Liver (tissue), 9 donors: ENCODE data around the gene NFATC2. TPM values are rescaled to one million over a fixed set of nuclear protein-coding genes. Genes with fewer than 3 reads are reported as not detected.

Experiments
- DNase-seq: peaks from one replicate; pipeline ENCODE4 v3.0.0-alpha.2; 2017; ENCODE audit warnings: low spot score
- H3K27ac ChIP-seq, 2 donors: one replicate each; pipeline ENCODE4 v1.7.0; 2013; ENCODE audit warnings: inconsistent platforms in 2 of 2, low read length in 2 of 2, control low read depth in 1 of 2, low read depth in 1 of 2, mild to moderate bottlenecking in 1 of 2
- H3K27me3 ChIP-seq, 4 donors: one replicate each; pipeline versions ENCODE4 v1.6.1 to v1.7.0; 2013; ENCODE audit warnings: low read length in 3 of 4, inconsistent platforms in 1 of 4, mild to moderate bottlenecking in 1 of 4, moderate library complexity in 1 of 4; ENCODE audit not compliant: control insufficient read depth in 4 of 4, insufficient read depth in 4 of 4
- H3K36me3 ChIP-seq, 4 donors: one replicate each; pipeline versions ENCODE4 v1.6.1 to v1.7.0; 2013; ENCODE audit warnings: low read length in 3 of 4, mild to moderate bottlenecking in 3 of 4, low read depth in 1 of 4, moderate library complexity in 1 of 4; ENCODE audit not compliant: control insufficient read depth in 4 of 4, insufficient read depth in 3 of 4
- H3K4me1 ChIP-seq, 4 donors: one replicate each; pipeline versions ENCODE4 v1.6.1 to v1.7.0; 2013; ENCODE audit warnings: low read length in 3 of 4, mild to moderate bottlenecking in 3 of 4, moderate library complexity in 1 of 4; ENCODE audit not compliant: control insufficient read depth in 4 of 4, insufficient read depth in 4 of 4
- H3K4me3 ChIP-seq, 3 donors: one replicate each; pipeline versions ENCODE4 v1.6.1 to v1.7.0; 2013; ENCODE audit warnings: low read length in 3 of 3, control low read depth in 1 of 3, low read depth in 1 of 3, mild to moderate bottlenecking in 1 of 3
- H3K9ac ChIP-seq, 2 donors: one replicate each; pipeline ENCODE4 v1.7.0; 2013; ENCODE audit warnings: low read length in 2 of 2, mild to moderate bottlenecking in 2 of 2, moderate library complexity in 2 of 2, control low read depth in 1 of 2, low read depth in 1 of 2
- H3K9me3 ChIP-seq, 4 donors: one replicate each; pipeline versions ENCODE4 v1.6.1 to v1.7.0; 2013; ENCODE audit warnings: low read length in 3 of 4; ENCODE audit not compliant: control insufficient read depth in 4 of 4
- EGR1 ChIP-seq, 2 donors: IDR thresholded peaks; 2 replicates each; pipeline ENCODE4 v1.6.1; 2016 to 2018; ENCODE audit warnings: antibody characterized with exemption in 2 of 2, low read depth in 2 of 2
- FOXA1 ChIP-seq: IDR thresholded peaks from 2 replicates; pipeline ENCODE4 v1.6.1; 2016; ENCODE audit warnings: antibody characterized with exemption
- FOXA2 ChIP-seq: IDR thresholded peaks from 2 replicates; pipeline ENCODE4 v1.6.1; 2016; ENCODE audit warnings: antibody characterized with exemption
- GABPA ChIP-seq, 2 donors: IDR thresholded peaks in 1 of 2; conservative IDR thresholded peaks in 1 of 2; 2 replicates each; pipeline ENCODE4 v1.6.1; 2016; ENCODE audit warnings: antibody characterized with exemption in 2 of 2, mild to moderate bottlenecking in 1 of 2, moderate library complexity in 1 of 2
- HNF4A ChIP-seq, 2 donors: conservative IDR thresholded peaks; 2 replicates each; pipeline ENCODE4 v1.6.1; 2016; ENCODE audit warnings: antibody characterized with exemption in 2 of 2, mild to moderate bottlenecking in 2 of 2
- HNF4G ChIP-seq: IDR thresholded peaks from 2 replicates; pipeline ENCODE4 v1.6.1; 2016; ENCODE audit warnings: antibody characterized with exemption
- JUND ChIP-seq, 2 donors: IDR thresholded peaks; 2 replicates each; pipeline ENCODE4 v1.6.1; 2016; ENCODE audit warnings: antibody characterized with exemption in 2 of 2
- NR2F2 ChIP-seq: IDR thresholded peaks from 2 replicates; pipeline ENCODE4 v1.6.1; 2016; ENCODE audit warnings: antibody characterized with exemption
- RAD21 ChIP-seq, 2 donors: IDR thresholded peaks; 2 replicates each; pipeline ENCODE4 v1.6.1; 2016; ENCODE audit warnings: antibody characterized with exemption in 2 of 2, mild to moderate bottlenecking in 2 of 2
- RXRA ChIP-seq, 2 donors: IDR thresholded peaks; 2 replicates each; pipeline ENCODE4 v1.6.1; 2017 to 2018; ENCODE audit warnings: antibody characterized with exemption in 2 of 2, mild to moderate bottlenecking in 1 of 2
- SP1 ChIP-seq: IDR thresholded peaks from 2 replicates; pipeline ENCODE4 v1.6.1; 2018; ENCODE audit warnings: antibody characterized with exemption, mild to moderate bottlenecking
- TAF1 ChIP-seq: conservative IDR thresholded peaks from 2 replicates; pipeline ENCODE4 v1.6.1; 2016; ENCODE audit warnings: antibody characterized with exemption, mild to moderate bottlenecking
- YY1 ChIP-seq: IDR thresholded peaks from 2 replicates; pipeline ENCODE4 v1.6.1; 2016; ENCODE audit warnings: antibody characterized with exemption, mild to moderate bottlenecking
- WGBS: extraction: QIAGEN DNeasy Blood & Tissue Kit; methylation state at CpG from one replicate; pipeline ENCODE4 v1.1.7; 2013; 5-methylcytosine and 5-hydroxymethylcytosine counted together
- polyA plus RNA-seq, 2 donors: library from polyadenylated mRNA; stranded (reverse) in 1 of 2; unstranded in 1 of 2; fragments of 200-250 nt in 1 of 2; fragments of >200 nt in 1 of 2; fragmentation: Nextera tagmentation in 1 of 2; extraction: Ambion mirVana in 1 of 2; gene quantifications; one replicate each; pipeline versions ENCODE4 v1.2.1 to v1.2.3, GENCODE V29; 2013 to 2015
- total RNA-seq, 2 donors: library from RNA; depleted of rRNA; stranded (reverse); fragments of >200 nt; gene quantifications; one replicate each; pipeline ENCODE4 v1.2.3, GENCODE V29; 2014
- TF ChIP-seq, protein P1 (sequence below): fragments of 150-350 bp; IDR thresholded peaks from 2 replicates; pipeline ENCODE4 v1.5.1; 2017; ENCODE audit warnings: improper control_type of control experiment, low read depth, low read length; ENCODE audit not compliant: missing input control
- TF ChIP-seq, protein P2 (sequence below): IDR thresholded peaks from 2 replicates; pipeline ENCODE4 v1.6.1; 2016; ENCODE audit warnings: antibody characterized with exemption, mild to moderate bottlenecking
- TF ChIP-seq, protein P3 (sequence below): IDR thresholded peaks from 2 replicates; pipeline ENCODE4 v1.6.1; 2016; ENCODE audit warnings: antibody characterized with exemption
- TF ChIP-seq, protein P4 (sequence below): IDR thresholded peaks from 2 replicates; pipeline ENCODE4 v1.6.1; 2016; ENCODE audit warnings: antibody characterized with exemption
- TF ChIP-seq, protein P5 (sequence below): IDR thresholded peaks from 2 replicates; pipeline ENCODE4 v1.6.1; 2016; ENCODE audit warnings: antibody characterized with exemption
- donor health status: healthy.
- donor health status: healthy.
- donor health status: healthy.
- donor health status: healthy.
- donor health status: healthy.

The NFATC2 gene
- total and polyA plus RNA-seq, 4 donors: 1.2 to 6.7 (median 2.6) TPM

DNA sequence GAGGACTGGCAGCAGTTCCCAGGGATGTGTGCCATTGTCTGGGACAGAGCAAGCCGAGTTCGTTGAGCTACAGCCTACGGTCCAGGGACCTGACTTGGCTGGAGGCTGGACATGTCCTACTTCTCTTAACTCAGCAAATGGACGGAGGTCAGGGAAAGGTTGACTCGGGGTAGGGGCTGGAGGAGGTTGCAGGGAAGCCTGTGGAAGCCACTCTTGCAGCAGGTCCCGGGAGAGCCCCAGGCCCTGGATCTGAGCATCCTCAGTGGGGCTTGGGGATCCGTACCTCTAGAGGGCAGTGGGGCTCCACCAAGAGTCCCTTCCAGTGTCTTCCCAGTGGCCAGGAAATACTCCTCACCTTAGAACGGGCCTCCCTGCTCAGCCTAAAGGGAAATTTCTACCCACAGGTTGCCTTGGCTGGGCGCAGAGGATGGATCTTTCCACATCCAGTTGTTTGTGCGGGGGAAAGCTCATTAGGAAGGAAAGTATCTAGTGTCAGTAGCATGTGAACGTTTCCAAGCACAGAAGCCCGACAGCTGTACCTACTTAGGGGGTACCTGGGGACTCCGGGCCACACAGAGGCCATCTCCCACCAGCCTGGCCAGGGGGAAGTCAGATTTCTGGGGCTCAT, 170.2 kb downstream of the NFATC2 start:
- no peak overlapping the region for H3K9ac ChIP-seq
- 47% methylated on average over 13 of the region's 13 CpGs for WGBS
- no peak for TF ChIP-seq JUND (IDR thresholded peaks at IDR 0.05)
- TF ChIP-seq GABPA (IDR thresholded peaks at IDR 0.05 in 1 of 2, conservative IDR thresholded peaks at IDR 0.05 in 1 of 2): no peak
- no peak for TF ChIP-seq HNF4G
- TF ChIP-seq HNF4A (conservative IDR thresholded peaks at IDR 0.05): no peak
- peak; percentile 93 to 98 for TF ChIP-seq RAD21 (IDR thresholded peaks at IDR 0.05)
- TF ChIP-seq, protein P1, sequence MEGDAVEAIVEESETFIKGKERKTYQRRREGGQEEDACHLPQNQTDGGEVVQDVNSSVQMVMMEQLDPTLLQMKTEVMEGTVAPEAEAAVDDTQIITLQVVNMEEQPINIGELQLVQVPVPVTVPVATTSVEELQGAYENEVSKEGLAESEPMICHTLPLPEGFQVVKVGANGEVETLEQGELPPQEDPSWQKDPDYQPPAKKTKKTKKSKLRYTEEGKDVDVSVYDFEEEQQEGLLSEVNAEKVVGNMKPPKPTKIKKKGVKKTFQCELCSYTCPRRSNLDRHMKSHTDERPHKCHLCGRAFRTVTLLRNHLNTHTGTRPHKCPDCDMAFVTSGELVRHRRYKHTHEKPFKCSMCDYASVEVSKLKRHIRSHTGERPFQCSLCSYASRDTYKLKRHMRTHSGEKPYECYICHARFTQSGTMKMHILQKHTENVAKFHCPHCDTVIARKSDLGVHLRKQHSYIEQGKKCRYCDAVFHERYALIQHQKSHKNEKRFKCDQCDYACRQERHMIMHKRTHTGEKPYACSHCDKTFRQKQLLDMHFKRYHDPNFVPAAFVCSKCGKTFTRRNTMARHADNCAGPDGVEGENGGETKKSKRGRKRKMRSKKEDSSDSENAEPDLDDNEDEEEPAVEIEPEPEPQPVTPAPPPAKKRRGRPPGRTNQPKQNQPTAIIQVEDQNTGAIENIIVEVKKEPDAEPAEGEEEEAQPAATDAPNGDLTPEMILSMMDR: peak; percentile 79
- TF ChIP-seq, protein P2, sequence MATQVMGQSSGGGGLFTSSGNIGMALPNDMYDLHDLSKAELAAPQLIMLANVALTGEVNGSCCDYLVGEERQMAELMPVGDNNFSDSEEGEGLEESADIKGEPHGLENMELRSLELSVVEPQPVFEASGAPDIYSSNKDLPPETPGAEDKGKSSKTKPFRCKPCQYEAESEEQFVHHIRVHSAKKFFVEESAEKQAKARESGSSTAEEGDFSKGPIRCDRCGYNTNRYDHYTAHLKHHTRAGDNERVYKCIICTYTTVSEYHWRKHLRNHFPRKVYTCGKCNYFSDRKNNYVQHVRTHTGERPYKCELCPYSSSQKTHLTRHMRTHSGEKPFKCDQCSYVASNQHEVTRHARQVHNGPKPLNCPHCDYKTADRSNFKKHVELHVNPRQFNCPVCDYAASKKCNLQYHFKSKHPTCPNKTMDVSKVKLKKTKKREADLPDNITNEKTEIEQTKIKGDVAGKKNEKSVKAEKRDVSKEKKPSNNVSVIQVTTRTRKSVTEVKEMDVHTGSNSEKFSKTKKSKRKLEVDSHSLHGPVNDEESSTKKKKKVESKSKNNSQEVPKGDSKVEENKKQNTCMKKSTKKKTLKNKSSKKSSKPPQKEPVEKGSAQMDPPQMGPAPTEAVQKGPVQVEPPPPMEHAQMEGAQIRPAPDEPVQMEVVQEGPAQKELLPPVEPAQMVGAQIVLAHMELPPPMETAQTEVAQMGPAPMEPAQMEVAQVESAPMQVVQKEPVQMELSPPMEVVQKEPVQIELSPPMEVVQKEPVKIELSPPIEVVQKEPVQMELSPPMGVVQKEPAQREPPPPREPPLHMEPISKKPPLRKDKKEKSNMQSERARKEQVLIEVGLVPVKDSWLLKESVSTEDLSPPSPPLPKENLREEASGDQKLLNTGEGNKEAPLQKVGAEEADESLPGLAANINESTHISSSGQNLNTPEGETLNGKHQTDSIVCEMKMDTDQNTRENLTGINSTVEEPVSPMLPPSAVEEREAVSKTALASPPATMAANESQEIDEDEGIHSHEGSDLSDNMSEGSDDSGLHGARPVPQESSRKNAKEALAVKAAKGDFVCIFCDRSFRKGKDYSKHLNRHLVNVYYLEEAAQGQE: no peak
- no peak for TF ChIP-seq RXRA (IDR thresholded peaks at IDR 0.05)

DNA sequence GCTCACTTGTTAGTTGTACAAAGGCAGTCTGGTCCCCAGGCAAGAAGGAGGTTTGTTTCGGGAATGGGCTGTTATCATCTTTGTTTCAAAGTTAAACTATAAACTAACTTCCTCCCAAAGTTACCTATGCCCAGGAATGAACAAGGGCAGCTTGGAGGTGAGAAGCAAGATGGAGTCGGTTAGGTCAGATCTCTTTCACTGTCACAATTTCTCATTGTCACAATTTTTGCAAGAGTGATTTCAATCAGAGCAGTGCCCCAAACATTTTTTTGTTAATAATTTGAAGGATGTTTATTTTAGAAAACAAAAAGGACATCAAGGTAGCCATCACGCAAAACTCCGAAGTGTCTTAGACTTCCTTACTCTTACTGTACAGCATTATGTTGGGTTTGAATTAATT, 170.8 kb downstream of the NFATC2 start:
- 85% methylated on average over 4 of the region's 4 CpGs for WGBS

More for the DNA sequence above, 170.2 kb downstream of the NFATC2 start:
- Histone ChIP-seq H3K9me3 (no peaks in the 10 kb centered on the region), H3K27me3 (no peaks in the 10 kb centered on the region), H3K4me3 (no peak overlapping the region), H3K27ac (no peak overlapping the region), H3K36me3 (no peaks in the 10 kb centered on the region), H3K4me1 (no peaks in the 10 kb centered on the region)
- peak; percentile 63 for DNase-seq

More for the DNA sequence above, 170.8 kb downstream of the NFATC2 start:
- no peaks in the 10 kb centered on the region for H3K36me3 ChIP-seq
- H3K4me3 ChIP-seq: no peak overlapping the region
- TF ChIP-seq FOXA1: no peak
- TF ChIP-seq, protein P3, sequence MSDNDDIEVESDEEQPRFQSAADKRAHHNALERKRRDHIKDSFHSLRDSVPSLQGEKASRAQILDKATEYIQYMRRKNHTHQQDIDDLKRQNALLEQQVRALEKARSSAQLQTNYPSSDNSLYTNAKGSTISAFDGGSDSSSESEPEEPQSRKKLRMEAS: no peak
- TF ChIP-seq TAF1: no peak
- TF ChIP-seq EGR1 (IDR thresholded peaks at IDR 0.05; ENCODE audit: low read depth in 2 of 2): no peak
- TF ChIP-seq, protein P4, sequence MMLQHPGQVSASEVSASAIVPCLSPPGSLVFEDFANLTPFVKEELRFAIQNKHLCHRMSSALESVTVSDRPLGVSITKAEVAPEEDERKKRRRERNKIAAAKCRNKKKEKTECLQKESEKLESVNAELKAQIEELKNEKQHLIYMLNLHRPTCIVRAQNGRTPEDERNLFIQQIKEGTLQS: no peak
- TF ChIP-seq RXRA (IDR thresholded peaks at IDR 0.05): no peak
- no peak for TF ChIP-seq HNF4A (conservative IDR thresholded peaks at IDR 0.05)
- TF ChIP-seq JUND (IDR thresholded peaks at IDR 0.05): no peak
- TF ChIP-seq SP1: no peak
- no peak for TF ChIP-seq FOXA2
- no peak for TF ChIP-seq NR2F2
- no peak for TF ChIP-seq YY1
- TF ChIP-seq GABPA (IDR thresholded peaks at IDR 0.05 in 1 of 2, conservative IDR thresholded peaks at IDR 0.05 in 1 of 2): no peak
- TF ChIP-seq, protein P5, sequence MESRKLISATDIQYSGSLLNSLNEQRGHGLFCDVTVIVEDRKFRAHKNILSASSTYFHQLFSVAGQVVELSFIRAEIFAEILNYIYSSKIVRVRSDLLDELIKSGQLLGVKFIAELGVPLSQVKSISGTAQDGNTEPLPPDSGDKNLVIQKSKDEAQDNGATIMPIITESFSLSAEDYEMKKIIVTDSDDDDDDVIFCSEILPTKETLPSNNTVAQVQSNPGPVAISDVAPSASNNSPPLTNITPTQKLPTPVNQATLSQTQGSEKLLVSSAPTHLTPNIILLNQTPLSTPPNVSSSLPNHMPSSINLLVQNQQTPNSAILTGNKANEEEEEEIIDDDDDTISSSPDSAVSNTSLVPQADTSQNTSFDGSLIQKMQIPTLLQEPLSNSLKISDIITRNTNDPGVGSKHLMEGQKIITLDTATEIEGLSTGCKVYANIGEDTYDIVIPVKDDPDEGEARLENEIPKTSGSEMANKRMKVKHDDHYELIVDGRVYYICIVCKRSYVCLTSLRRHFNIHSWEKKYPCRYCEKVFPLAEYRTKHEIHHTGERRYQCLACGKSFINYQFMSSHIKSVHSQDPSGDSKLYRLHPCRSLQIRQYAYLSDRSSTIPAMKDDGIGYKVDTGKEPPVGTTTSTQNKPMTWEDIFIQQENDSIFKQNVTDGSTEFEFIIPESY: no peak
- TF ChIP-seq, protein P1: no peak
- no peaks in the 10 kb centered on the region for H3K27me3 ChIP-seq
- H3K27ac ChIP-seq: no peak overlapping the region
- H3K9me3 ChIP-seq: no peaks in the 10 kb centered on the region
- H3K9ac ChIP-seq: no peak overlapping the region
- H3K4me1 ChIP-seq: no peaks in the 10 kb centered on the region
- DNase-seq: no peak
